GM19372 (cell line): ENCODE data around the gene CDH4.

Source experiments
- ATAC-seq: cut with Tn5 transposase; IDR thresholded peaks from one replicate; pipeline ENCODE4 v1.9.1; 2021; ENCODE audit warnings: mild to moderate bottlenecking, low read depth, moderate library complexity; ENCODE audit not compliant: unreplicated experiment

The CDH4 gene

GRCh38 chr20:61777773-61778494 is 525.9 kb downstream of the CDH4 start:
- ATAC-seq: no peak

- no peak for ATAC-seq
Measured at GRCh38 chr20:61778495-61778863, 526.4 kb downstream of the CDH4 start.

DNA sequence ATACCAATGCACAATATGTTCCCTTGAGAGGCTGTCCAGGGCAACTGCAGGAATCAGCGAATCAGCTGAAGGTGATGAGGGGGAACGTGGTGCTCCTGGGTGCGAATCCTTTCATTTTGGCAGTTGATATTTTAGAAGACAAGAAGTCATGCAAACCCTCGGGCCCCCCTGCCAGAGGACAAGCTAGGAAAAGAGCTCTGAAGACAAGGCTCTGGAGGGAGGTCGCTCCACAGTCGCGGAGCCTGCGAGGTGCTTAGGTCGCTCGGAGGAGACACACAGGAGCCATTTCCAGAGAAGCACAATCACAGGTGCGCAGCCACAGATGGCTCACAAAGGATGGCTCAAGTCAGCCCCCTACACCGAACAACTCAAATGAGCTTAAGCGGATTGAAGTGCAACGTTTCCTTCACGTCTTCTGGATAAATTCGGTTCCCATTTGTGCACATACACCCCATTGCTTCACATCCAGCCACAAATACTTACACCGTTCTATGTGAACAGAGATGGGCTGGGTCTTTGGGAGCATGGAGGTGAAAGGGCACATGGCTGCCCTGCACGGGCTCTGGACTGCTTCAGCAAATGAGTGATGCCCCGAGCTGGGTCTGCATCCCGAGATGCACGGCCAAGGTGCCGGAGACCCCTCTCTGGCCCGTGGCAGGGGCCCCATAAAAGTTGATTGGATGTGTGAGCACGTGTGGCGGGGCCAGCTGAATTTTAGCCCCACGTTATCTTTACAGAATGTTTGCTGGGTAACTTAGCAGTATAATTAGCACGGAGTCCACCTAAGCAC is 527.3 kb downstream of the CDH4 start:
- no peak for ATAC-seq

- ATAC-seq: no peak
Measured at GRCh38 chr20:61780066-61780465, 528.0 kb downstream of the CDH4 start.

DNA sequence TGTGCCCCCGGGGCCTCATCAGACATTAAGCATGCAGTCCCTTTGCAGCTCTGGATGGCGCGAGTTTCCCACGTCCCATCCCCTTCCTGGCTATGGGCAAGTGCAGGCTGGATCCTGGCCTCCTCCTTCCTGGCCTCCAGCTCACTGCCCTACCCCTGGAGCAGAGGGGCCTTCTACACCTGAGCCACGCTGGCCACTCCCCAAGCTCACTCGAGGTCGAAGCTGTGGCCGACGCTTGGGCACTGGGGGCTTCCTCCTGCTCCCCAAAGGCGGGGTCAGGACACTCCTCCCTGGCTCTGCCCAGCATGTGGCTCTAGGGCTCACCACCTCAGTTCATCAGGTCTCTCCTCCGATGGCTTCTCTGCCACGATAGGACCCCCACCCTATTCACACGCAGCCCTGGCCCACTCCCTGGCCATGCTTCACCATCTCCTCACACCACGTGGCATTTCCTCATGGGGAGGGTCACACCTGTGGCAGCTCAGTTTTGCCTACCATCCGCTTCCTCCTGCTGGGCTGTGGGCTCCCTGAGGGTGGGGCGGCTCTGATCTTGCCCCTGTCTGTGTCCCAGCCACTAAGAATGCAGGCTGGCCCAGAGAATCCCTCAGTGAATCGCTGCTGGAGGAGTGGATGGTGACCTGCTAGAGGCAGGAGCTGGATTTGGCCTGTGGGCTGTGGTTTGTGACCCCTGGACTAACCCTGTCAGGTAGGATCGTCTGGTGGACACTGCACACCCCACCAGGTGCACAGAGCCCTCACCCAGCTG is 532.9 kb downstream of the CDH4 start:
- ATAC-seq: no peak

DNA sequence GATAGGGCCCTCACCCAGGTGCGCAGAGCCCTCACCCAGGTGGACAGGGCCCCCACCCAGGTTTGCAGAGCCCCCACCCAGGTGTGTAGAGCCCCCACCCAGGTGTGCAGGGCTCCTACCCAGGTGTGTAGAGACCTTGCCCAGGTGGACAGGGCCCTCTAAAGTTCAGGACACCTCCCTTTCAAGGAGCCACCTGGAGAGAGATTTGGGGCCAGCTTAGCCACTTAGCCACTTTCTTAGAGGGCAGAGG is 533.4 kb downstream of the CDH4 start:
- ATAC-seq: no peak

- no peak for ATAC-seq
Measured at GRCh38 chr20:61786230-61786629, 534.2 kb downstream of the CDH4 start.

DNA sequence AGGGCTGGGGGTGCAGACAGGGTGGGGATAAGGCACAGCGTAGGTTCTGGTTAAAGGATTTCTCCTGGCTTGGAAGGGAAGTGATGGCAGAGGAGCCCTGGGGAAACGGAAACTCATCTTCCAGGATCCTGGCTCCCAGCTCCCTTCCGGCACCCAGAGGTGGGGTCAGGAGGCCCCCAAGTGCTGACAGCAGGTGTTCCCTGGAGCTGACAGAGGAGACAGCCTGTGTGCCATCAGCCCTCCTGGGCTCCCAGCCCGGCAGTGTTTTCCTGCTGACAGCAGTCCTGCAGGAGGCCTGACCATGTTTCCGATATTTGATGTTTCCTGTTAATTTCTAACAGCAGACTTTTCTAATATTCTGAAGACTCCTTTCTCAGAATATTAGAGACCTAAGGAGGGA is 536.3 kb downstream of the CDH4 start:
- ATAC-seq: no peak

GRCh38 chr20:61789329-61789728 is 537.3 kb downstream of the CDH4 start:
- ATAC-seq: no peak

GRCh38 chr20:61790116-61790827 is 538.2 kb downstream of the CDH4 start:
- ATAC-seq: no peak

DNA sequence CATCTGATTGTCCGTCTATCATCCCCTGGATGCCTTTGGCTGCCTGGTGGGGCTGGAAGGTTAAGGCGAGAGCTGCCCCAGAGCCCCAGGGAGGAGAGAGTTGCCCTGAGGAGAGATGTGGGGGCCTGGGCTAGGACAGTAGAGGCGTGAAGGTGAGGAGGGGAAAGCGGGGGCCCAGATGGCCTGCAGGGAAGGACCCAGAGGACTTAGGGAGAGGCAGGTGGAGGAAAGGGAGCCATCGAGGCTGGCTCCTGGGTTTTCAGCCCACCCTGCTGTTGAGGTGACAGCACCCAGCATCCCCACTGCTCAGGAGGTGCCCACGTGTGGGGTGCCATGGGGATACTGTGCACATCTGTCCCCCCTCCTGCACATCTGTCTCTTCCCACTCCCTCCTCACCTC is 539.9 kb downstream of the CDH4 start:
- no peak for ATAC-seq

DNA sequence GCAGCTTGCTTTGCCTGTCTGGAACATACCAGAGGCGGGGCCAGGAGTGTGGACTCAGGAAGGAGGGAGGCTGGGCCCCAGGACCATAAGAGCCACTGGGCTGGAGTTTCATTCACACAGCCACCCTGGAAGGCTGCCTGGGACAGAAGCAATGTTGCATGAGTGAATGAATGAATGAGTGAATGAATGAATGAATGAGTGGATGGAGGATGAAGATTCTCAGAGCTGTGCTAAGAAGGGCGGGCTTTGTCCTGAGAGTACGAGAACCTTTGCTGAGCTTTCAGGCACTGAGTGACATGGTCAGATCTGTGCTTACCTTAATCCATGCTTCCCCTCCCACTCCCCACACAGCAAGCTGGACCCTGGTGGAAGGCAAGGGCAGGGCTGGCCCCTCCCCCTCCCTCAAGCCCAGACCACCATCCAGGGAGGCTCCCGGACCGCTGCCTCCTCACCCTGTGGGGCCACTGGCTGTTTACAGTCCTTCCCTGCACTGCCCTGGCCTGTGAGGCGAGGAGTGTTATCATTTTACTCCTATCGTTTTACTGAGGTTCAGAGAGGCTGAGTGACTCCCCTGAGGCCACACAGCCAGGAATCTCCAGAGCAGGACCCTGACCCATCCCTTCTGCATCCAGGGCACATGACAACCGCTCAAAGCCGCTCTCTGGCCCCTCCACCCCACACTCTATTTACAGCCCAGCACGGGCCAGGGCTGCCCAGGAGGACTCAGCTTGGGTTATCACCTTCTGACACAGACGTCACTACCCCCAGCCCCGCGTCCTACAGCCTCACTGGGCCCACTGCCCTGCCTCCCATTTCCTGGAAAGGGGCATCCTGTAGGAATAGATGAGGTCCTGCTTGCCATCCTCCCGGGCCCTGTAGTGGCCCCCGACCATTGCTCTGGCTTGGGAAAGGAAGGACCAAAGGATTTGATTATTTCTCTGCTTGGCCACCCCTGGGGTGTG is 543.9 kb downstream of the CDH4 start:
- ATAC-seq: no peak

- ATAC-seq: no peak
Measured at GRCh38 chr20:61796738-61797137, 544.7 kb downstream of the CDH4 start.

- no peak for ATAC-seq
Measured at GRCh38 chr20:61797200-61797599, 545.1 kb downstream of the CDH4 start.

- no peak for ATAC-seq
Measured at GRCh38 chr20:61797971-61798411, 545.9 kb downstream of the CDH4 start.

DNA sequence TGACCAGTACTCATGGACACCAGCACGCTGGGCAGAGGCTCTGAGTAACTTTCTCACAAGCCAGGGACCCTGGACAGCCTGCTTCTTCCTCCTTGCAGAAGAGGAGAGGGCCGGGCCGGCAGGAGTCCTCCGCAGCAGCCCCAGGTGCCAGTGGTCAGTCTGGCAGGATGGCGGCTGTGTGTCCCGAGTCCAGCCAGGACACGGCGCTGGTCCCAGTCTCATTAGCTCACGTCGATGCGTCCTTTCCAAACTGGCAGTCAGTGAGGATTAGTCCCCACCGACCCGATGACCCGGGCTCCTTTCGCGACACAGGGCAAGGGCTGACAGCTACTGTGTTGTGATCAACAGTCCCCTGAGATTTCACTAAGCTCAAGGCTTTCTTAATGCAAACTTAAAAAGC is 546.6 kb downstream of the CDH4 start:
- ATAC-seq: no peak

- ATAC-seq: no peak
Measured at GRCh38 chr20:61799394-61799923, 547.4 kb downstream of the CDH4 start.

DNA sequence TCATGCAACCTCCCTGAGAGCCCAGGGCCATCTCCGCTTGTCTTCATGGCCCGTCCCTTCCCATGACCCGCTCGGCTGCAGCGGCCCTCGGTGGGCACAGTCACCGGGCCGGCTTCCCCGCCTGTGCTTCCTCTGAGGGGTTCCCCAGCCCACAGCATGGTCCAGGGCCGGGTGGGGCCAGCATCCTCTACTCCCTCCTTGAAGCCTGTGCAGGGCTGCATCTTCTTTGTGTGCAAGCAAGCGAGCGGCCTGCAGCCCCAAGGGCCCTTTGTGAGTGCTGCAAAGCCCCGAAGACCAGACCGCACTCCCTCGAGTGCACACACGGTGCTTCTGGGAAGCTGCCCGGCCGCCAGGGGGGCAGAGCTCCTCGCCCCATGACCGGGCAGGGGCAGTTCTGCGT is 547.9 kb downstream of the CDH4 start:
- ATAC-seq: no peak

DNA sequence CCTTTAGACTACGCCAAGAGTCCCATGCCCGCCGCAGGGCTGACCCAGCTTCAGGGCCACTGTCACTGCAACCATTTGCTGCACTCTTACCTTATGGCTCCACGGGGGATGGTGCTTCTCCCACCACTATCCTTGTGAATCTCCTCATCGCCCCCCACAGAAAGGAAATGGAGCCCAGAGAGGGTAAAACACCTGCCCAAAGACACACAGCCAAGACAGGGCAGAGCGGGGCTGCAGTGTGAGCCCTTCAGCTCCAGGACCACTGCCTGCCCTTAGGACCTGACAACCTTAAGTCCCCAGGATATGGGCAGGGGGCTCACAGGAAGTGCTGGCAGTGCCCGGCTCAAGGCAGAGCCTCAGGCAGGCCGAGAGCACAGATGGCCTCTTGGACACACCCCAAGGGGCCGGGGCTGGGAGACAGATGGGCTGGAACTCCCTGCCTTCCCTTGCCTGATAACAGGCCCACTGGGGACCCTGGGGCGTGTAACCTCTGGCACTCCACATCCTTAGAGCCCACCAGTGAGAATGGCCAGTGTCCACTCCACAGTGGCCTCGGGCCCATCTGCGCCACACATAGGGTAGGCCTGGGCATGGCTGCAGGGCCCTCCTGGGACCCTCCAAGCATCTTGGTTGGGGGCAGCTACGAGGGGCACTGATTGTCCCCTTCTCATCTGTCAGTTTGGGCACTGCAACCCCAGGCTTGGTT is 548.5 kb downstream of the CDH4 start:
- ATAC-seq: no peak
